PC-3 (cell line): ENCODE measurements around the gene EPO.
"Not testable (repeated sequence)": the region's sequence is repeated elsewhere in the genome, so short reads cannot be mapped to it uniquely, and the experiment has no call there.

Source experiments
- CTCF ChIP-seq: fragments of 300-600 bp; sonication (generic); conservative IDR thresholded peaks from 2 replicates; pipeline ENCODE4 v1.5.1; 2017; ENCODE audit warnings: antibody characterized with exemption, low read depth, mild to moderate bottlenecking, low read length
- EZH2 ChIP-seq: fragments of 300-600 bp; sonication (generic); IDR thresholded peaks from one replicate; pipeline ENCODE4 v1.6.1; 2017; ENCODE audit warnings: antibody characterized with exemption, mild to moderate bottlenecking, low read length; ENCODE audit not compliant: unreplicated experiment

- TF ChIP-seq CTCF, EZH2: not testable (repeated sequence)
Measured at GRCh38 chr7:100717073-100717472, 3.2 kb upstream of the EPO start.
